A549 (cell line): Measurements from ENCODE around the gene LGR6. TPM values are rescaled to one million over a fixed set of nuclear protein-coding genes. Genes with fewer than 3 reads are reported as not detected.

Experiments
- ATAC-seq, 2 experiments: fragments of 200-7000 bp in 1 of 2; fragments of >200 bp in 1 of 2; cut with Nextera tagmentation in 1 of 2; cut with Tn5 transposase in 1 of 2; 3 replicates each; pipeline versions ENCODE4 v1.8.0 to v1.9.1; 2018 to 2020; ENCODE audit warnings: mild to moderate bottlenecking in 1 of 2, moderate library complexity in 1 of 2
- CTCF ChIA-PET: fragments of 300-600 bp; sonication (Branson Sonifier 250); formaldehyde crosslinking; extraction: SDS; loops from one replicate; lab custom pipeline; 2021; ENCODE audit warnings: antibody characterized with exemption, inconsistent platforms; lab: Yijun Ruan, JAX
- POLR2A ChIA-PET: fragments of 350-600 bp; formaldehyde crosslinking; extraction: SDS; loops from one replicate; lab custom pipeline; 2021; ENCODE audit warnings: antibody characterized with exemption, inconsistent platforms; lab: Yijun Ruan, JAX
- DNase-seq, 2 experiments: peaks; one replicate each; pipeline versions ENCODE4 v3.0.0 to v3.0.0-alpha.2; 2011 to 2016; ENCODE audit warnings: low read depth in 1 of 2, low spot score in 1 of 2
- FAIRE-seq: peaks from 2 replicates; lab custom pipeline; 2011; peaks lifted over from hg19 to GRCh38; lab: Jason Lieb, UNC
- H3K27ac ChIP-seq, 2 experiments: fragments of >200 bp; sonication (Bioruptor Twin); formaldehyde crosslinking; 3 replicates each; pipeline ENCODE4 v1.5.1; 2016 to 2017
- H3K4me1 ChIP-seq: fragments of >200 bp; sonication (Bioruptor Twin); formaldehyde crosslinking; 3 replicates; pipeline ENCODE4 v1.6.1; 2016
- H3K4me2 ChIP-seq: fragments of >200 bp; sonication (Bioruptor Twin); formaldehyde crosslinking; 3 replicates; pipeline ENCODE4 v1.6.1; 2016
- H3K4me3 ChIP-seq: fragments of >200 bp; sonication (Bioruptor Twin); formaldehyde crosslinking; 3 replicates; pipeline ENCODE4 v1.5.1; 2016
- H3K9me3 ChIP-seq: fragments of >200 bp; sonication (Bioruptor Twin); formaldehyde crosslinking; 3 replicates; pipeline ENCODE4 v1.6.1; 2016
- CHD2 ChIP-seq: fragments of 150-350 bp; IDR thresholded peaks from 2 replicates; pipeline ENCODE4 v1.6.1; 2014; ENCODE audit warnings: low read length; ENCODE audit not compliant: partially characterized antibody
- CTCF ChIP-seq: fragments of >200 bp; sonication (Bioruptor Twin); formaldehyde crosslinking; IDR thresholded peaks from 3 replicates; pipeline ENCODE4 v1.5.1; 2016
- EHF ChIP-seq: fragments of 250-450 bp; sonication (Bioruptor Pico); IDR thresholded peaks from 2 replicates; pipeline ENCODE4 v1.5.0; 2020; ENCODE audit warnings: mild to moderate bottlenecking
- ELK1 ChIP-seq: fragments of 150-350 bp; IDR thresholded peaks from 2 replicates; pipeline ENCODE4 v1.6.1; 2014; ENCODE audit warnings: low read depth, mild to moderate bottlenecking, low read length
- FOXS1 ChIP-seq: fragments of 250-450 bp; sonication (Bioruptor Pico); IDR thresholded peaks from 2 replicates; pipeline ENCODE4 v1.5.0; 2020; ENCODE audit warnings: mild to moderate bottlenecking, moderate library complexity
- HES2 ChIP-seq: fragments of >200 bp; sonication (Bioruptor Twin); formaldehyde crosslinking; IDR thresholded peaks from 2 replicates; pipeline ENCODE4 v1.6.1; 2016
- HOXB13 ChIP-seq: fragments of 250-450 bp; sonication (Bioruptor Pico); IDR thresholded peaks from 2 replicates; pipeline ENCODE4 v1.5.0; 2020; ENCODE audit warnings: low read depth, mild to moderate bottlenecking, moderate library complexity
- MAX ChIP-seq: IDR thresholded peaks from 2 replicates; pipeline ENCODE4 v1.6.1; 2012
- NFE2L2 ChIP-seq: fragments of 150-350 bp; conservative IDR thresholded peaks from 2 replicates; pipeline ENCODE4 v1.6.1; 2014; ENCODE audit warnings: low read length
- POLR2AphosphoS2 ChIP-seq: conservative IDR thresholded peaks from 2 replicates; pipeline ENCODE4 v1.6.1; 2012; ENCODE audit warnings: low read length, improper control_type of control experiment, inconsistent platforms
- RAD21 ChIP-seq, 2 experiments: fragments of >200 bp in 1 of 2; sonication (Bioruptor Twin) in 1 of 2; formaldehyde crosslinking in 1 of 2; IDR thresholded peaks in 1 of 2; conservative IDR thresholded peaks in 1 of 2; 2 replicates in 1 of 2; 3 replicates in 1 of 2; pipeline ENCODE4 v1.6.1; 2012 to 2018; ENCODE audit warnings: inconsistent platforms in 1 of 2
- RFX5 ChIP-seq: fragments of 450-650 bp; IDR thresholded peaks from 2 replicates; pipeline ENCODE4 v1.7.1; 2014; ENCODE audit warnings: antibody characterized with exemption, mild to moderate bottlenecking, moderate library complexity
- RNF2 ChIP-seq: fragments of 200-600 bp; sonication (generic); IDR thresholded peaks from 2 replicates; pipeline ENCODE4 v1.6.1; 2016; ENCODE audit warnings: low read depth, mild to moderate bottlenecking, antibody characterized with exemption, moderate library complexity, borderline replicate concordance
- SMC3 ChIP-seq: fragments of >200 bp; sonication (Bioruptor Twin); formaldehyde crosslinking; IDR thresholded peaks from 3 replicates; pipeline ENCODE4 v1.6.1; 2018; ENCODE audit warnings: inconsistent platforms
- TP53 ChIP-seq: fragments of 250-450 bp; sonication (Bioruptor Pico); IDR thresholded peaks from 2 replicates; pipeline ENCODE4 v1.5.0; 2021; ENCODE audit warnings: mild to moderate bottlenecking, moderate library complexity
- ZSCAN20 ChIP-seq: fragments of 250-450 bp; sonication (Bioruptor Pico); IDR thresholded peaks from 2 replicates; pipeline ENCODE4 v1.8.0; 2022; ENCODE audit warnings: mild to moderate bottlenecking, moderate library complexity
- WGBS: methylation state at CpG from one replicate; pipeline ENCODE4 v1.1.6; 2017; ENCODE audit errors: missing lambda C conversion rate; 5-methylcytosine and 5-hydroxymethylcytosine counted together
- polyA plus RNA-seq, 4 experiments: library from polyadenylated mRNA; depleted of rRNA in 3 of 4; stranded (reverse); fragments of >200 nt; fragmentation: RNase III in 1 of 4; extraction: RNeasy Plus Mini Kit Qiagen cat#74134 plus additional on column Dnase treatment in 1 of 4; gene quantifications; 2 replicates in 3 of 4; 3 replicates in 1 of 4; pipeline ENCODE4 v1.2.3, GENCODE V29; 2011 to 2017
- TF ChIP-seq, protein P1 (sequence below): fragments of 250-450 bp; sonication (Bioruptor Pico); IDR thresholded peaks from 2 replicates; pipeline ENCODE4 v1.5.0; 2020; ENCODE audit warnings: low read depth, mild to moderate bottlenecking, moderate library complexity
- TF ChIP-seq, protein P2 (sequence below): fragments of 450-650 bp; IDR thresholded peaks from 2 replicates; pipeline ENCODE4 v1.6.1; 2014; ENCODE audit warnings: antibody characterized with exemption

LGR6 gene
- polyA plus RNA-seq, 2 of the 4 experiments (the other 2 are of a cell fraction): 0.84 to 1.1 TPM

GRCh38 chr1:202184750-202185460 is 8.7 kb upstream of the LGR6 start:
- Histone ChIP-seq H3K4me3 (no peak overlapping the region), H3K9me3 (no peaks in the 10 kb centered on the region), H3K4me1 (peaks cover 11% of the 10 kb centered on the region), H3K27ac (peak overlapping the region in 1 of 2 experiments; percentile 42; a peak in 1 of 6 replicates), H3K4me2 (peak overlapping the region; percentile 59)
- ATAC-seq: peak; percentile 74 to 91
- DNase-seq: peak; percentile 91 to 92
- 24% methylated on average over 15 of the region's 19 CpGs for WGBS
- ChIA-PET CTCF (interaction anchor here (0.6 to 12.3 kb wide), 33 partner anchors 9 to 551 kb away, joined by 3 to 350 read pairs (median 5); partner anchors contain the start of genes LGR6, PTPN7 and UBE2T), POLR2A (no interaction called here)
- FAIRE-seq: no peak
- TF ChIP-seq CTCF (peak; percentile 91), EHF (CRISPR knock-in tag) (no peak), ELK1 (no peak), RFX5 (no peak), MAX (peak; percentile 62), CHD2 (peak; percentile 6), SMC3 (peak; percentile 78), RAD21 (conservative IDR thresholded peaks at IDR 0.05 in 1 of 2, IDR thresholded peaks at IDR 0.05 in 1 of 2) (peak; percentile 78 to 84)

DNA sequence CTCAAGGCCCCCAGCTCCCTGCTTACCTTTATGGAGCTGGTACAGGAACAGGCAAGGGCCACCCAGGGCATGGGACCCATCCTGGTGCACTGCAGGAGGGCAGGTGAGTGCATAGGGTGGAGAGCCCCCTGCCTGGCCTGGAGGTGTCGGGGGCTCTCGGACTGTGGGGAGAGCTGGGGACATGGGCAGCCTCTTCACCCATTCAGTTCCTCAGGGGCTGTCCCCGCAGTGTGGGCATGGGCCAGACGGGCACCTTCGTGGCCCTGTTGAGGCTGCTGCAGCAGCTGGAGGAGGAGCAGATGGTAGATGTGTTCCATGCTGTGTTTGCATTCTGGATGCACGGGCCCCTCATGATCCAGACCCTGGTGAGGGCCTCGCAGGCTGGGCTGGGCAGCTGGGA is 7.3 kb upstream of the LGR6 start:
- POLR2A ChIA-PET: no interaction called here
- FAIRE-seq: no peak
- 42% methylated on average over 3 of the region's 7 CpGs for WGBS

DNA sequence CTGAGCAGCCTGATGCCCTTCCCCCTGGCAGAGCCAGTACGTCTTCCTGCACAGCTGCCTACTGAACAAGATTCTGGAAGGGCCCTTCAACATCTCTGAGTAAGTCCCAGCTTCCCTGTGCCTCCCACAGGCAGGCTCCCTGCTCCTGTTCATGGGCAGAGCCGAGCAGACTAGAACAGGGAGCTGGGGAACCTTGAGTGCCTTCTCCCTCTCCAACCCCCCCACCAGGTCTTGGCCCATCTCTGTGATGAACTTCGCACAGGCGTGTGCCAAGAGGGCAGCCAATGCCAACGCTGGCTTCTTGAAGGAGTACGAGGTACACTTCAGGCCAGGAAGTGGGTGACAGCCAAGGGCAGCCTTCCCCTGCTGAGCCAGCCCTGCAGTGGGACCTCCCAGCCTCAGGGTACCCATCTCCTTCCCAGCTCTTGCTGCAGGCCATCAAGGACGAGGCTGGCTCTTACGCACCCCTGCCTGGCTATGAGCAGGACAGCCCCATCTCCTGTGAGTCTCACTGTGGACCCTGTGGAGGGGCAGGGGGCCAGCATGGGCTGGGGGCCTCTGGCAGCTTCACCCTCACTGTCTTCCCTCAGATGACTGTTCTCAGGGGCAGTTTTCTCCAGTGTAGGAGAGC is 6.4 kb upstream of the LGR6 start:
- FAIRE-seq (no peak), ATAC-seq (no peak), DNase-seq (no peak)
- ChIA-PET POLR2A (no interaction called here), CTCF (interaction anchor here (0.6 to 12.3 kb wide), 18 partner anchors 8 to 533 kb away, joined by 3 to 350 read pairs (median 8); no protein-coding TSS in a partner anchor)
- Histone ChIP-seq H3K27ac (no peak overlapping the region), H3K4me2 (no peak overlapping the region), H3K9me3 (no peaks in the 10 kb centered on the region), H3K4me3 (no peak overlapping the region), H3K4me1 (peaks cover 11% of the 10 kb centered on the region)
- WGBS: 62% methylated on average over 7 of the region's 8 CpGs
- no peak for TF ChIP-seq ELK1
- TF ChIP-seq RAD21 (conservative IDR thresholded peaks at IDR 0.05 in 1 of 2, IDR thresholded peaks at IDR 0.05 in 1 of 2): no peak
- TF ChIP-seq, protein P1, sequence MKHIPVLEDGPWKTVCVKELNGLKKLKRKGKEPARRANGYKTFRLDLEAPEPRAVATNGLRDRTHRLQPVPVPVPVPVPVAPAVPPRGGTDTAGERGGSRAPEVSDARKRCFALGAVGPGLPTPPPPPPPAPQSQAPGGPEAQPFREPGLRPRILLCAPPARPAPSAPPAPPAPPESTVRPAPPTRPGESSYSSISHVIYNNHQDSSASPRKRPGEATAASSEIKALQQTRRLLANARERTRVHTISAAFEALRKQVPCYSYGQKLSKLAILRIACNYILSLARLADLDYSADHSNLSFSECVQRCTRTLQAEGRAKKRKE (CRISPR knock-in tag): no peak
- TF ChIP-seq FOXS1 (CRISPR knock-in tag): no peak
- TF ChIP-seq RNF2: no peak
- no peak for TF ChIP-seq NFE2L2
- no peak for TF ChIP-seq TP53
- TF ChIP-seq HOXB13 (CRISPR knock-in tag): no peak
- TF ChIP-seq MAX: no peak
- no peak for TF ChIP-seq CHD2
- no peak for TF ChIP-seq ZSCAN20 (CRISPR knock-in tag)
- no peak for TF ChIP-seq CTCF

More for the DNA sequence above, 7.3 kb upstream of the LGR6 start:
- ATAC-seq (no peak), DNase-seq (no peak)
- Histone ChIP-seq H3K9me3 (no peaks in the 10 kb centered on the region), H3K4me2 (no peak overlapping the region), H3K4me3 (no peak overlapping the region), H3K27ac (no peak overlapping the region), H3K4me1 (peaks cover 11% of the 10 kb centered on the region)
- CTCF ChIA-PET: interaction anchor here (1.0 to 12.3 kb wide), 15 partner anchors 10 to 534 kb away, joined by 3 to 350 read pairs (median 5); partner anchors contain the start of gene UBE2T
- TF ChIP-seq HES2 (no peak), HOXB13 (CRISPR knock-in tag) (no peak), EHF (CRISPR knock-in tag) (no peak), POLR2AphosphoS2 (no peak), SMC3 (no peak)
- TF ChIP-seq, protein P2, sequence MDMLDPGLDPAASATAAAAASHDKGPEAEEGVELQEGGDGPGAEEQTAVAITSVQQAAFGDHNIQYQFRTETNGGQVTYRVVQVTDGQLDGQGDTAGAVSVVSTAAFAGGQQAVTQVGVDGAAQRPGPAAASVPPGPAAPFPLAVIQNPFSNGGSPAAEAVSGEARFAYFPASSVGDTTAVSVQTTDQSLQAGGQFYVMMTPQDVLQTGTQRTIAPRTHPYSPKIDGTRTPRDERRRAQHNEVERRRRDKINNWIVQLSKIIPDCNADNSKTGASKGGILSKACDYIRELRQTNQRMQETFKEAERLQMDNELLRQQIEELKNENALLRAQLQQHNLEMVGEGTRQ: no peak
